ENCODE data around the gene PALB2. TPM values are rescaled to one million over a fixed set of nuclear protein-coding genes. Genes with fewer than 3 reads are reported as not detected.

PALB2 gene
- total RNA-seq, 1 experiment from 2014 or later: 40.3 TPM

DNA sequence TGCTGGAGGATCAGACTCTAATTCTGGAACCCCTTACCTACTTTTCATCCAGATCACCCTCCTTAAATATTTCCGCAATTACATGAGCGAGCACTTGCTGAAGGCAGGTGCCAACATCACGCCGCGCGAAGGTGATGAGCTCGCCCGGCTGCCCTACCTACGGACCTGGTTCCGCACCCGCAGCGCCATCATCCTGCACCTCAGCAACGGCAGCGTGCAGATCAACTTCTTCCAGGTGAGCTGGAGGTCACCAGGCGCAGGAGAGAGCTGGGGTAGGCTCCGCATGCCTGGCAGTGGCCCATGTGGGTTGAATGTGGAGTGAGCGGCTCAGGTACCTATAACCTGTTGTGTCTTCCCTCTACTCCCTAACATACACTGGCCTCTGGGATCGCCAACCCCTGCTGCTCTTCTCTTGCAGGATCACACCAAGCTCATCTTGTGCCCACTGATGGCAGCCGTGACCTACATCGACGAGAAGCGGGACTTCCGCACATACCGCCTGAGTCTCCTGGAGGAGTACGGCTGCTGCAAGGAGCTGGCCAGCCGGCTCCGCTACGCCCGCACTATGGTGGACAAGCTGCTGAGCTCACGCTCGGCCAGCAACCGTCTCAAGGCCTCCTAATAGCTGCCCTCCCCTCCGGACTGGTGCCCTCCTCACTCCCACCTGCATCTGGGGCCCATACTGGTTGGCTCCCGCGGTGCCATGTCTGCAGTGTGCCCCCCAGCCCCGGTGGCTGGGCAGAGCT, 48.5 kb upstream of the PALB2 start:
- Mint-ChIP-seq H3K36me3 (ENCODE audit: insufficient read depth in 1 of 3, low read depth in 3 of 3) (peaks cover 43 to 76% (median 67%) of the 10 kb centered on the region in 3 experiments; a peak in 6 of 7 replicates), H3K27ac (peak overlapping the region in 1 of 3 experiments; percentile 60; a peak in 2 of 7 replicates), H3K4me1 (peaks cover 10 to 11% of the 10 kb centered on the region in 2 experiments), H3K4me3 (no peak overlapping the region), H3K27me3 (ENCODE audit: low read depth) (no peaks in the 10 kb centered on the region), H3K9me3 (no peaks in the 10 kb centered on the region)
- Histone ChIP-seq H3K14ac (ENCODE audit: insufficient read depth, low read length) (no peak overlapping the region), H4K20me1 (ENCODE audit: control insufficient read depth, insufficient read depth, insufficient read length) (no peaks in the 10 kb centered on the region), H3K23ac (ENCODE audit: insufficient read length, low read depth, low read length) (no peak overlapping the region), H2BK12ac (ENCODE audit: insufficient read length, low read depth, low read length) (no peak overlapping the region), H3K56ac (ENCODE audit: insufficient read length, low read depth, low read length) (no peak overlapping the region), H3K27ac (ENCODE audit: insufficient read length, low read depth, low read length) (no peak overlapping the region), H3K79me2 (ENCODE audit: insufficient read depth, low read length) (no peaks in the 10 kb centered on the region), H3K9ac (ENCODE audit: extremely low read depth, insufficient read length, low read length) (no peak overlapping the region), H3T11ph (ENCODE audit: low read length) (no peak overlapping the region), H3K27me3 (ENCODE audit: insufficient read depth, low read length) (no peaks in the 10 kb centered on the region), H4K5ac (ENCODE audit: insufficient read length, low read depth, low read length) (peak overlapping the region; percentile 31), H3K4ac (ENCODE audit: low read depth, low read length) (no peak overlapping the region), H2BK15ac (ENCODE audit: low read depth, low read length) (no peak overlapping the region), H4K91ac (ENCODE audit: insufficient read length, low read depth, low read length) (no peak overlapping the region), H2BK120ac (ENCODE audit: low read depth, low read length, poor library complexity, severe bottlenecking) (no peak overlapping the region), H3K23me2 (ENCODE audit: insufficient read length, low read depth, low read length, poor library complexity, severe bottlenecking) (no peaks in the 10 kb centered on the region), H3K18ac (ENCODE audit: insufficient read length, low read depth, low read length) (no peak overlapping the region), H3K4me2 (ENCODE audit: insufficient read depth, insufficient read length, low read length) (no peak overlapping the region), H2AFZ (ENCODE audit: low read length) (no peak overlapping the region), H3K4me1 (ENCODE audit: insufficient read depth, low read length) (no peaks in the 10 kb centered on the region), H2BK20ac (ENCODE audit: low read depth, low read length, poor library complexity, severe bottlenecking) (no peak overlapping the region), H2AK5ac (ENCODE audit: insufficient read length, low read length) (no peak overlapping the region), H2BK5ac (ENCODE audit: insufficient read length, low read length) (no peak overlapping the region), H3K9me3 (ENCODE audit: control insufficient read depth, low read depth, low read length) (no peaks in the 10 kb centered on the region), H3K79me1 (ENCODE audit: insufficient read depth, low read depth, low read length, poor library complexity, severe bottlenecking) (no peaks in the 10 kb centered on the region), H4K8ac (replicated peaks; ENCODE audit: insufficient read length, low read depth, low read length) (no peak overlapping the region)
- no CpG with 5 or more reads among the region's 36 CpGs for WGBS (ENCODE audit: extremely low coverage, insufficient read length, low lambda C conversion rate)
- DNase-seq: no peak
- TF ChIP-seq, protein P1, sequence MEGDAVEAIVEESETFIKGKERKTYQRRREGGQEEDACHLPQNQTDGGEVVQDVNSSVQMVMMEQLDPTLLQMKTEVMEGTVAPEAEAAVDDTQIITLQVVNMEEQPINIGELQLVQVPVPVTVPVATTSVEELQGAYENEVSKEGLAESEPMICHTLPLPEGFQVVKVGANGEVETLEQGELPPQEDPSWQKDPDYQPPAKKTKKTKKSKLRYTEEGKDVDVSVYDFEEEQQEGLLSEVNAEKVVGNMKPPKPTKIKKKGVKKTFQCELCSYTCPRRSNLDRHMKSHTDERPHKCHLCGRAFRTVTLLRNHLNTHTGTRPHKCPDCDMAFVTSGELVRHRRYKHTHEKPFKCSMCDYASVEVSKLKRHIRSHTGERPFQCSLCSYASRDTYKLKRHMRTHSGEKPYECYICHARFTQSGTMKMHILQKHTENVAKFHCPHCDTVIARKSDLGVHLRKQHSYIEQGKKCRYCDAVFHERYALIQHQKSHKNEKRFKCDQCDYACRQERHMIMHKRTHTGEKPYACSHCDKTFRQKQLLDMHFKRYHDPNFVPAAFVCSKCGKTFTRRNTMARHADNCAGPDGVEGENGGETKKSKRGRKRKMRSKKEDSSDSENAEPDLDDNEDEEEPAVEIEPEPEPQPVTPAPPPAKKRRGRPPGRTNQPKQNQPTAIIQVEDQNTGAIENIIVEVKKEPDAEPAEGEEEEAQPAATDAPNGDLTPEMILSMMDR (conservative IDR thresholded peaks at IDR 0.05): no peak
